Gastrocnemius medialis (tissue), 4 donors: Measurements from ENCODE around the gene RBM33.

Source experiments
- POLR2A ChIP-seq, 2 donors: fragments of 450-650 bp; IDR thresholded peaks; one replicate each; pipeline ENCODE4 v1.6.1; 2017; ENCODE audit warnings: antibody characterized with exemption in 2 of 2, mild to moderate bottlenecking in 2 of 2, moderate library complexity in 2 of 2
- TF ChIP-seq, protein P1 (sequence below), 5 experiments: fragments of 450-650 bp in 3 of 5; fragments of 200-600 bp in 2 of 5; sonication (generic) in 2 of 5; IDR thresholded peaks in 4 of 5; conservative IDR thresholded peaks in 1 of 5; 1 replicate in 4 of 5; 2 replicates in 1 of 5; pipeline ENCODE4 v1.5.1; 2016 to 2019; ENCODE audit warnings: antibody characterized with exemption in 5 of 5, mild to moderate bottlenecking in 3 of 5, moderate library complexity in 3 of 5

DNA sequence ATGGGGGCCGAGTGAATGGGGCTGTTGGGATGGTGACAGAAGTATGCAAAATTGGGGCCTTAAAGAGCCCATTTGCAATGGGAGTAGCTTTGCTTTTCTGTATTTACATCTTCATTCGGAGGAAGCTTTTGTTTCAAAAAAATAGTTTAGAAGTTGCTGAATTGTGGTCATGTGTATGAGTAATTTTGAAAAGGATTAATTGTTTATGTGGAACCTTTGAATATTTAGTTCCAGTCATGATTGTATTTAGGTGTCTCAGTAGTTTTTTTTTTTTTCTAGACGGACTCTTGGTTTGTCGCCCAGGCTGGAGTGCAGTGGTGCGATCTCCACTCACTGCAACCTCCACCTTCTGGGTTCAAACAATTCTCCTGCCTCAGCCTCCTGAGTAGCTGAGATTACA lies 37.2 kb downstream of the RBM33 start:
- no peak for TF ChIP-seq POLR2A (IDR thresholded peaks at IDR 0.05)
- TF ChIP-seq, protein P1, sequence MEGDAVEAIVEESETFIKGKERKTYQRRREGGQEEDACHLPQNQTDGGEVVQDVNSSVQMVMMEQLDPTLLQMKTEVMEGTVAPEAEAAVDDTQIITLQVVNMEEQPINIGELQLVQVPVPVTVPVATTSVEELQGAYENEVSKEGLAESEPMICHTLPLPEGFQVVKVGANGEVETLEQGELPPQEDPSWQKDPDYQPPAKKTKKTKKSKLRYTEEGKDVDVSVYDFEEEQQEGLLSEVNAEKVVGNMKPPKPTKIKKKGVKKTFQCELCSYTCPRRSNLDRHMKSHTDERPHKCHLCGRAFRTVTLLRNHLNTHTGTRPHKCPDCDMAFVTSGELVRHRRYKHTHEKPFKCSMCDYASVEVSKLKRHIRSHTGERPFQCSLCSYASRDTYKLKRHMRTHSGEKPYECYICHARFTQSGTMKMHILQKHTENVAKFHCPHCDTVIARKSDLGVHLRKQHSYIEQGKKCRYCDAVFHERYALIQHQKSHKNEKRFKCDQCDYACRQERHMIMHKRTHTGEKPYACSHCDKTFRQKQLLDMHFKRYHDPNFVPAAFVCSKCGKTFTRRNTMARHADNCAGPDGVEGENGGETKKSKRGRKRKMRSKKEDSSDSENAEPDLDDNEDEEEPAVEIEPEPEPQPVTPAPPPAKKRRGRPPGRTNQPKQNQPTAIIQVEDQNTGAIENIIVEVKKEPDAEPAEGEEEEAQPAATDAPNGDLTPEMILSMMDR (IDR thresholded peaks at IDR 0.05 in 4 of 5, conservative IDR thresholded peaks at IDR 0.05 in 1 of 5): no peak
